Activated T-helper 1 cell treated with anti-CD3 and anti-CD28 coated beads, Interleukin-12 subunit alpha, Interleukin-12 subunit beta, Interleukin-2, Interleukin-4 antibody, amounts not matched to agents 30 ng/mL and 10 ng/mL and 1 ng/mL, durations not matched to agents 14 hours and 24 hours and 36 hours (primary cell): ENCODE data around the gene CACNA1C. TPM values are rescaled to one million over a fixed set of nuclear protein-coding genes. Genes with fewer than 3 reads are reported as not detected.

Source experiments
- DNase-seq: peaks from one replicate; pipeline ENCODE4 v3.0.0; 2021; ENCODE audit warnings: low spot score
- H3K27ac Mint-ChIP-seq: one replicate; pipeline ENCODE4 v1.8.0; 2021; ENCODE audit warnings: mild to moderate bottlenecking, mixed read lengths
- H3K27me3 Mint-ChIP-seq: one replicate; pipeline ENCODE4 v1.8.0; 2022; ENCODE audit warnings: mild to moderate bottlenecking, moderate library complexity, mixed read lengths; ENCODE audit not compliant: insufficient read depth
- H3K36me3 Mint-ChIP-seq: one replicate; pipeline ENCODE4 v1.8.0; 2021; ENCODE audit warnings: low read depth, mixed read lengths
- H3K4me1 Mint-ChIP-seq: one replicate; pipeline ENCODE4 v1.8.0; 2021; ENCODE audit warnings: low read depth, mixed read lengths
- H3K4me3 Mint-ChIP-seq: one replicate; pipeline ENCODE4 v1.8.0; 2021; ENCODE audit warnings: mild to moderate bottlenecking, moderate library complexity, mixed read lengths
- H3K9me3 Mint-ChIP-seq: one replicate; pipeline ENCODE4 v1.8.0; 2021; ENCODE audit warnings: mixed read lengths
- intact Hi-C: fragments of 100-400 bp; cut with micrococcal nuclease; formaldehyde crosslinking; loops from one replicate; pipeline ENCODE4 v1.15.1; 2024
- total RNA-seq: library from RNA; stranded (reverse); gene quantifications from 2 replicates; pipeline ENCODE4 v1.2.3, GENCODE V29; 2022

Gene CACNA1C
- total RNA-seq, 1 donor from 2014 or later = 0.18 TPM

GRCh38 chr12:2266666-2267620 is 214.2 kb downstream of the CACNA1C start:
- H3K4me3 Mint-ChIP-seq = no peak overlapping the region
- H3K27ac Mint-ChIP-seq = no peak overlapping the region
- no peak for DNase-seq
- intact Hi-C loops = no loop called here
- H3K9me3 Mint-ChIP-seq = no peaks in the 10 kb centered on the region
- peaks cover 5% of the 10 kb centered on the region for H3K27me3 Mint-ChIP-seq
- H3K36me3 Mint-ChIP-seq = no peaks in the 10 kb centered on the region
- H3K4me1 Mint-ChIP-seq = no peaks in the 10 kb centered on the region

GRCh38 chr12:2267703-2268470 is 215.1 kb downstream of the CACNA1C start:
- H3K4me3 Mint-ChIP-seq = no peak overlapping the region
- H3K27me3 Mint-ChIP-seq = peaks cover 6% of the 10 kb centered on the region
- no peak for DNase-seq
- H3K4me1 Mint-ChIP-seq = no peaks in the 10 kb centered on the region
- intact Hi-C loops = no loop called here
- H3K9me3 Mint-ChIP-seq = no peaks in the 10 kb centered on the region
- H3K36me3 Mint-ChIP-seq = no peaks in the 10 kb centered on the region
- H3K27ac Mint-ChIP-seq = no peak overlapping the region

DNA sequence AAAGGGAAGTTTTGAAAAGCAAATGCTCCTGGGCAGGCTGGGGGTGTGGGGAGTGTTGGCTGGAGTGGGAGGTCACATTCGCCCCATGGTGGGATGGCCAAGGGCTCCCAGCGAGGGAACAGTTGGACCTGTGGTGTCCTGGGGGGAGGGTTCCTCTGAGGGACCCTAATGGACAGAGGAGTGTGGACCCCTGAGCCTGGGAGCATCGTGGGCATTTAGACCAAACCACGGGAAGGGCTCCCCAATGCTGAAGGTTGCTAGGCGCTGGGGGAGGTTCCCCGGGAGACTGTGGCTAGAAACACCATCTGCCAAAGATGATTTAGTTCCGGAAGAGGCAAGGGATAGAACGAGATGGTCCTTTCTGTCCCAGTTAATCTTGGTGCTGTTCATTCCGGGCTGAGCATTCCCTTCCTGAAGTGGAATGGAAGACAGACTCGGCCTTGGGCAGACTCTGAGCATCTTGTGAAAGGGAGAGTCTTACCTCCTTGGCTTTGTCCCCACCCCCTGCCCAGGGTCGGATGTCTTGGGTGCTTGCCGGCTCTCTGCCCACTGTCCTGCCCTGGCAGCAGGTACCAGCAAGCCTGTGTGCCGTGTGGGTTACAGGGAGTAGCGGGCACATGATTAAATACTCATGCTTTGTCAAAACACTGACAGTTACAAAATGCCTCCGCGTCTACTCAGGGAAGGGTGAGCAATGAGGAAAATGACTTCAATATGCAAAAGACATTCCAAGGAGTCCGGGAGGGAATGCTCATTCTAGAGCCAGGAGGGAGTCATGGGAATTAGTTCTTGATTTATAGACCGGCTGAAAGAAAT is 215.9 kb downstream of the CACNA1C start:
- Mint-ChIP-seq H3K4me1 (no peaks in the 10 kb centered on the region), H3K9me3 (no peaks in the 10 kb centered on the region), H3K27me3 (peaks cover 8% of the 10 kb centered on the region), H3K36me3 (no peaks in the 10 kb centered on the region), H3K27ac (no peak overlapping the region), H3K4me3 (no peak overlapping the region)
- intact Hi-C loops = no loop called here
- DNase-seq = no peak

GRCh38 chr12:2270846-2271245 is 218.1 kb downstream of the CACNA1C start:
- no peak overlapping the region for H3K27ac Mint-ChIP-seq
- H3K4me1 Mint-ChIP-seq = no peaks in the 10 kb centered on the region
- DNase-seq = no peak
- intact Hi-C loops = no loop called here
- H3K4me3 Mint-ChIP-seq = no peak overlapping the region
- no peaks in the 10 kb centered on the region for H3K36me3 Mint-ChIP-seq
- no peaks in the 10 kb centered on the region for H3K9me3 Mint-ChIP-seq
- peaks cover 8% of the 10 kb centered on the region for H3K27me3 Mint-ChIP-seq

- DNase-seq = no peak
- Mint-ChIP-seq H3K9me3 (no peaks in the 10 kb centered on the region), H3K27ac (no peak overlapping the region), H3K4me1 (no peaks in the 10 kb centered on the region), H3K36me3 (no peaks in the 10 kb centered on the region), H3K4me3 (no peak overlapping the region), H3K27me3 (peaks cover 8% of the 10 kb centered on the region)
- intact Hi-C loops = no loop called here
These were observed 219.2 kb downstream of the CACNA1C start for GRCh38 chr12:2271961-2272360.

GRCh38 chr12:2273288-2273687 is 220.5 kb downstream of the CACNA1C start:
- no peak for DNase-seq
- Mint-ChIP-seq H3K36me3 (no peaks in the 10 kb centered on the region), H3K4me1 (no peaks in the 10 kb centered on the region), H3K4me3 (no peak overlapping the region), H3K27me3 (peaks cover 8% of the 10 kb centered on the region), H3K27ac (no peak overlapping the region), H3K9me3 (no peaks in the 10 kb centered on the region)
- intact Hi-C loops = no loop called here

GRCh38 chr12:2273751-2274150 is 221.0 kb downstream of the CACNA1C start:
- H3K27ac Mint-ChIP-seq = no peak overlapping the region
- no peak overlapping the region for H3K4me3 Mint-ChIP-seq
- intact Hi-C loops = no loop called here
- H3K4me1 Mint-ChIP-seq = no peaks in the 10 kb centered on the region
- H3K27me3 Mint-ChIP-seq = peaks cover 8% of the 10 kb centered on the region
- H3K36me3 Mint-ChIP-seq = no peaks in the 10 kb centered on the region
- DNase-seq = no peak
- no peaks in the 10 kb centered on the region for H3K9me3 Mint-ChIP-seq

DNA sequence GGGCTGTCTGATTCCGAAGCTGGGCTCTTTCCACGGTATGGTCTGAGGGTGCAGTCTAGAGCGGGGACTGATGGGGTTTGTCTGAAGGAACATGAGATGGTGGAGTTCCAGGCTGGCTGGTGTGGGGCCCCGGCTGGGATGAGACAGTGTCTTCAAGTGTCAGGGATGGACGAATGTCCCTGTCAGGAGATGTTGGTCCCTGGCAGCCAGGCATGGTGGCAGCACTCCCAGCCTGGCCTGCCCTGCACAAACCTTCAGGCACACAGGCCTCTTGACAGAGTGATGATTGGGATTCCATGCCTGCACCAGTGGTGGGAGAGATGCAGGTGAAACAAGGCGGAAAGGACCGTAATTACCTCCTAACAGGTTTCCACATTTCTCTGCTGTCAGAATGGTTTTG is 221.9 kb downstream of the CACNA1C start:
- intact Hi-C loops = no loop called here
- Mint-ChIP-seq H3K4me3 (no peak overlapping the region), H3K27ac (no peak overlapping the region), H3K36me3 (no peaks in the 10 kb centered on the region), H3K9me3 (no peaks in the 10 kb centered on the region), H3K27me3 (peaks cover 8% of the 10 kb centered on the region), H3K4me1 (no peaks in the 10 kb centered on the region)
- no peak for DNase-seq

DNA sequence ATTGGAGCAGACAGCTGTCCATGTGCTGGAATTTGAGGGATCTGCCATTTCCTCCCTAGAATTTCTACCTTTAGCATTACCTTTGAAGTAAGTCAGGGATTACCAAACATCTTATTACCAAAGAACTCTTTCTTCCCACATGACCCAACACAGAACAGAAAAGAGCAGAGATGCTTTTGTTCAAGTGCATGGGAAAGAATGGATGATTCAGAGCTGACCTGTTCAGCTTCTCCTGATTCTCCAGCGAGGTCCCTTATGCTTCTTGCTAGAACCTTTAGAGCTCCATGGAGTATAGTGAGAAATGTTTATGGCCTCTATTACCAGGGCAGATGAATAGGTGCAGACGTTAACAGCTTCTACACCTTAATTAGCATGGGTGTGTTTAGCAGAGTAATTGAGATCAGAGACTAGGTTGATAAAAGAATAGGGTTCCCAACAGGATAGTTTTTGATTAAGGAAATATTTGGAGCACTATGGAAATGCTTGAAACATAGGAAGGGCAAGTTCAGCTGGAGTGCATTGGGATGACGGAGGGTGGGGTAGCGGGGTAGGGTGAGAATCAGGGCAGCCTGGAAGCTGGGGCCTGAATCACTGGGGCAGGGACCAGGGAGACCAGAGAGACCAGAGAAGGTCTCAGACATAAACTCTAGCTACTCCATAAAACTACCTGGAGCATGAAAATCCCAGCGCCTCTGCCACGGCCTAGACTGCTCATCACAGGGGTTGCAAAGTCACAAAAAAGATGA is 223.7 kb downstream of the CACNA1C start:
- intact Hi-C loops = no loop called here
- Mint-ChIP-seq H3K36me3 (no peaks in the 10 kb centered on the region), H3K4me1 (no peaks in the 10 kb centered on the region), H3K27me3 (peaks cover 6% of the 10 kb centered on the region), H3K4me3 (no peak overlapping the region), H3K27ac (no peak overlapping the region), H3K9me3 (peaks cover 9% of the 10 kb centered on the region)
- DNase-seq = no peak

DNA sequence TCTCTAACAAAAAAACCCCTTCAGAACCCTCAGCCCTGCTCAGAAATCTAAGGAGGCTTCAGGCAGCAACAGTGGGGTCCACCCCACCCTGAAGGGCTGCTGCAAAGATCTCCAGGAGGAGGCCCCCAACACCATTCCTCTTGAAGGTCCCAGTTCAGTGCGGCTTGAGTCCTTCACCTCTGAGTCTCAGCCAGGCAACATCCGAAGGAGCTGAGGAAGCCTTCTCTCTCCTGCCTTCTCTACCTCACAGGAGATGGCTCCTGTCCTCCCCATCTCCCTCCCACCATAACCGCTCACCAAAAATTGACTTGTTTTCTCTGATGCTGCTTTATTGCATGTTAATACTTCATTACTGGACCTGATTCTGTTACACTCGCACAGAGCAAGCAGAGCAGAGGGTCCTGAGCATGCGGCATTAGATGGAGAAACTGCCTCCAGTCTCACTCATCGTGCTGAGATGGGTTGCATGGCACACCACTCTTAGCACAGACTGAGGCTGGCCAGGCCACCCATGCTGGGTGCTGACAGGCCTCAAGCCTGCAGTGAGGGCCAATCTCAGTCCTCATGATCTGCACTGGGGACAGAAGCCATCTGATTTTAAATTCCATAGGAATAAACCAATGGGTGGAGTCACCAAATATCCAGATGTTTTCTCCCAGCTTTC is 224.8 kb downstream of the CACNA1C start:
- Mint-ChIP-seq H3K9me3 (peaks cover 11% of the 10 kb centered on the region), H3K36me3 (no peaks in the 10 kb centered on the region), H3K27ac (no peak overlapping the region), H3K27me3 (peaks cover 7% of the 10 kb centered on the region), H3K4me1 (no peaks in the 10 kb centered on the region), H3K4me3 (no peak overlapping the region)
- intact Hi-C loops = no loop called here
- no peak for DNase-seq

- intact Hi-C loops = no loop called here
- Mint-ChIP-seq H3K36me3 (no peaks in the 10 kb centered on the region), H3K4me3 (no peak overlapping the region), H3K9me3 (peaks cover 11% of the 10 kb centered on the region), H3K27me3 (peaks cover 4% of the 10 kb centered on the region), H3K27ac (no peak overlapping the region), H3K4me1 (no peaks in the 10 kb centered on the region)
- DNase-seq = no peak
These were observed 228.7 kb downstream of the CACNA1C start for GRCh38 chr12:2281446-2281845.

DNA sequence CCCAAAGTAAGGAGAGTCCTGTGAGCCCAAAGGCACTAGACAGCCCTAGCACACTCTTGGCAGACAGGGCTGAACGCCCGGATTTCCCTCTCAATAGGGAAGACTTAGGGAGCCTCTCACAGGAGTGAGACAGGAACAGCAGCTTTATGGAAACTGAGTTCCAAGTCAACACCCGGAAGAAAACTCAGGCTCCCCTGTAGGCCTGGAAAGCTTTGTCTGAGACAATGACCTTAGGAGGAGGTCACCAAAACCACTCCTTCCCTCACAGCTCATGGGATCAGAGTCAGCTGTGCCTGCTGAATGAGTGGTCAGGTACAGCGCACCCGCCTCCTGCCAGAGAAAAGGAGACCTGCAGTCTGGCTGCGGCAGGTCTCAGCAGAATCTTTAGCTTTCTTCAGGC is 229.5 kb downstream of the CACNA1C start:
- no peak for DNase-seq
- Mint-ChIP-seq H3K9me3 (peaks cover 11% of the 10 kb centered on the region), H3K27ac (no peak overlapping the region), H3K4me3 (no peak overlapping the region), H3K27me3 (peaks cover 4% of the 10 kb centered on the region), H3K36me3 (no peaks in the 10 kb centered on the region), H3K4me1 (no peaks in the 10 kb centered on the region)
- intact Hi-C loops = no loop called here
